ENCODE measurements around the gene LITAF.

LITAF gene

GRCh38 chr16:11610121-11610505, 23.4 kb upstream of the LITAF start:
- no peak for TF ChIP-seq CTCF (IDR thresholded peaks at IDR 0.05)

DNA sequence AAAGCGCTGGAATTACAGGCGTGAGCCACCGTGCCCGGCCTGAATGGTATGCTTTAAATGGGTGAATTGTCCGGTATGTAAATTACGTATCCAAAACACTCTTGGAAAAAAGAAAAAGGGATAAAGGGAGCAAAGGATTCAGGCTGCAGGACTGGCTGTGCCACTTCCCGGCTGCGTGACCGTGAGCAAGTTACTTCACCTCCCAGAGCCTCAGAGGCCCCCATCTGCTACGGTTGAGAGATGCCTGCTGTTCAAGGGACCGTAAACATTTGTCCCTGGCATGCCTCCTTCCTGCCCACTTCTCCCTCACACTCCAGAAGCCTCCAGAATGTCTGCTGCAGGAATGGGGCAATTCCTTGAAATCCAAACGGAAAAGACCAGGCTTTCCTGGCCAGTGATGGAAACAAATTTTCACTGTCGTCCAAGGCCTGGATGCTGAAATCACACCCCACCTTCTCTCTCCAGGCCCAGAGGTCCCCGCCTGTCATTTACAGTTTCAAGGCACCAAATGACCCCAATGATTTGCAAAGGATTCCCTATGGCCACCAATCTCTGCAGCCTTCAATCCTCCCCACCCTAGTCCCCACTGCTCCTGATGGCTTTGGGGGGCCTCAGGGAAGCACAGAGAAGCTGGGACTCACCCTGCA, 22.9 kb upstream of the LITAF start:
- TF ChIP-seq CTCF (IDR thresholded peaks at IDR 0.05): no peak

- no peak for TF ChIP-seq CTCF (IDR thresholded peaks at IDR 0.05)
These were observed 19.2 kb upstream of the LITAF start for GRCh38 chr16:11605891-11606290.

DNA sequence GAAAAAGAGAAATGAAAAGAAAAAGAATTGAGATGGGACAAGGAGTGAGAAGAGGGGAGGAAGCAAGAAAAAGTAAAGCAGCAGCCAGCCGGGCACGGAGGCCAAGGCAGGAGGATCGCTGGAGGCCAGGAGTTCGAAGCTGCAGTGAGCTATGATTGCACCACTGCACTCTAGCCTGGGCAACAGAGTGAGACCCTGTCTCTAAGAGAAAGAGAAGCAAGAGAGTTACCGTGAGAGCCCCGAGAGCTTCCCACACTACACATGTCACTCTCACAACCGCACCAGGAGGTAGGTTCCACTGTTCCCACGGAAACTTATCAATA, 18.8 kb upstream of the LITAF start:
- TF ChIP-seq CTCF (IDR thresholded peaks at IDR 0.05): no peak

- no peak for TF ChIP-seq CTCF (IDR thresholded peaks at IDR 0.05)
These were observed 18.3 kb upstream of the LITAF start for GRCh38 chr16:11604783-11605563.

DNA sequence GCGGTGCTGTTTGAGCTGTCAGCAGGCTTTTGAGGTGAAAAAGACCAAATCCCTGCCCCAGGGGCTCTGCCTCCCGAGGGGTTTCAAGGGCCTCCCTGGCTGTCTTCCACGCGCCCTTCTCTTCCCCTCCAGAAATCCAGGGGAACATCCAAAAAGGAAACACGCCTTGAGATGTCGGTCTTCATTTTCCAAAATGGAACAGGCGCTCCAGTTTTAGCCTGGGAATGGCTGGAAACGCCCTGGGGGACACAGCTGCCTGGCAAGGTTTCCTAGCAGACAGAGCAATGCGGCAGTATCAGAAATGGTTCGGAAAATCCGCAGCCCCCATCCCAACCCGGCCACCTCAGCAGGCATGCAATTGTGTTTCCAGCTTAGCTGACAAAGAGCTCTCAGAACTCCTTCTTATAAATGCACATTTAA, 16.6 kb upstream of the LITAF start:
- TF ChIP-seq CTCF (IDR thresholded peaks at IDR 0.05): no peak

DNA sequence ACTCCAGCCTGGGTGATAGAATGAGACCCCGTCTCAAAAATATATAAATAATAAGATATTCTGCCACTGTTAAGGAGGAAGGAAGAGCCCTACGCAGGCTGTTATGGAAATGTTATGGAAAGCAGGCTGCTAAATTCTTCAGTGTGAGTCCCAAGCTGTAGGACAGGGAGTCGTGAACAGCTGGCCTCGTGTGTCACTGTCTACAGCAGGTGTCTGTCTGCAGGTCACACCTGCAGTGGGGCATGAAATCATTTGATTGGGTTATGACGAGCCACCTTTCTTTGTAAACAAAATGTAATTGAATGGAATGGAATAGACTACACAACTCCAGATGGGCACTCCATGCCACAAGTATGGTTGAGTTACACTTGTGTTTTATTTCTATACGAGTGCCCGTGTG, 15.6 kb upstream of the LITAF start:
- TF ChIP-seq CTCF (IDR thresholded peaks at IDR 0.05): no peak

All from LNCAP (cell line).